Skeletal muscle tissue (tissue), 4 donors: ENCODE data around the gene PRDM5. TPM values are rescaled to one million over a fixed set of nuclear protein-coding genes. Genes with fewer than 3 reads are reported as not detected.
A peak's percentile ranks its signal among the peaks of the same experiment; 100 is the strongest.

Experiments
- H3K27ac ChIP-seq: one replicate; pipeline ENCODE4 v1.7.0; 2013; ENCODE audit warnings: mild to moderate bottlenecking, low read depth, low read length, inconsistent platforms
- H3K27me3 ChIP-seq, 3 donors: one replicate each; pipeline ENCODE4 v1.7.0; 2013; ENCODE audit warnings: low read length in 3 of 3; ENCODE audit not compliant: control insufficient read depth in 3 of 3, insufficient read depth in 3 of 3
- H3K36me3 ChIP-seq, 3 donors: one replicate each; pipeline ENCODE4 v1.7.0; 2013; ENCODE audit warnings: low read length in 3 of 3; ENCODE audit not compliant: control insufficient read depth in 3 of 3, insufficient read depth in 3 of 3
- H3K4me1 ChIP-seq, 3 donors: one replicate each; pipeline ENCODE4 v1.7.0; 2013; ENCODE audit warnings: low read length in 3 of 3, mild to moderate bottlenecking in 3 of 3; ENCODE audit not compliant: control insufficient read depth in 3 of 3, insufficient read depth in 3 of 3
- H3K4me3 ChIP-seq, 3 donors: one replicate each; pipeline ENCODE4 v1.7.0; 2013; ENCODE audit warnings: low read length in 3 of 3
- H3K9ac ChIP-seq, 3 donors: one replicate each; pipeline ENCODE4 v1.7.0; 2013; ENCODE audit warnings: low read length in 3 of 3, mild to moderate bottlenecking in 3 of 3, moderate library complexity in 2 of 3, low read depth in 1 of 3
- H3K9me3 ChIP-seq, 3 donors: one replicate each; pipeline ENCODE4 v1.7.0; 2013; ENCODE audit warnings: low read length in 3 of 3; ENCODE audit not compliant: control insufficient read depth in 3 of 3
- total RNA-seq: library from RNA; depleted of rRNA; stranded (reverse); fragments of >200 nt; gene quantifications from one replicate; pipeline ENCODE4 v1.2.3, GENCODE V29; 2014
- donor health status: Osteomylitis.

PRDM5 gene
- 61.1 TPM for total RNA-seq

- Histone ChIP-seq H3K4me3 (peak within 1 kb of the TSS; percentile 81 to 87 (median 81)), H3K9me3 (no peaks in the 10 kb centered on the region), H3K36me3 (no peaks in the 10 kb centered on the region), H3K27me3 (no peaks in the 10 kb centered on the region), H3K9ac (peak within 1 kb of the TSS; percentile 72 to 85 (median 81)), H3K4me1 (peaks cover 3 to 19% (median 13%) of the 10 kb centered on the region in 3 donors), H3K27ac (peak within 1 kb of the TSS; percentile 70)
These were observed at the start of gene PRDM5 for GRCh38 chr4:120922381-120923206. Gene PRDM5 (minus strand): TSS chr4:120922726. CDS start chr4:120922608, 118 bp downstream.

- H3K4me3 ChIP-seq, result no peak overlapping the region
- no peaks in the 10 kb centered on the region for H3K27me3 ChIP-seq
- no peaks in the 10 kb centered on the region for H3K9me3 ChIP-seq
- H3K4me1 ChIP-seq, result no peaks in the 10 kb centered on the region
- H3K9ac ChIP-seq, result no peak overlapping the region
- no peaks in the 10 kb centered on the region for H3K36me3 ChIP-seq
- H3K27ac ChIP-seq, result no peak overlapping the region
These were observed 49.4 kb upstream of the PRDM5 start for GRCh38 chr4:120971884-120972283.

GRCh38 chr4:120965938-120966337, 43.4 kb upstream of the PRDM5 start:
- H3K4me1 ChIP-seq, result no peaks in the 10 kb centered on the region
- no peak overlapping the region for H3K4me3 ChIP-seq
- H3K36me3 ChIP-seq, result no peaks in the 10 kb centered on the region
- H3K27me3 ChIP-seq, result no peaks in the 10 kb centered on the region
- H3K9ac ChIP-seq, result no peak overlapping the region
- no peaks in the 10 kb centered on the region for H3K9me3 ChIP-seq
- H3K27ac ChIP-seq, result no peak overlapping the region

- H3K4me3 ChIP-seq, result no peak overlapping the region
- no peaks in the 10 kb centered on the region for H3K9me3 ChIP-seq
- no peak overlapping the region for H3K27ac ChIP-seq
- H3K36me3 ChIP-seq, result no peaks in the 10 kb centered on the region
- no peaks in the 10 kb centered on the region for H3K4me1 ChIP-seq
- H3K9ac ChIP-seq, result no peak overlapping the region
- H3K27me3 ChIP-seq, result no peaks in the 10 kb centered on the region
These were observed 42.1 kb upstream of the PRDM5 start for GRCh38 chr4:120964596-120964995.

GRCh38 chr4:120963449-120963848, 40.9 kb upstream of the PRDM5 start:
- no peaks in the 10 kb centered on the region for H3K9me3 ChIP-seq
- H3K27ac ChIP-seq, result no peak overlapping the region
- H3K9ac ChIP-seq, result no peak overlapping the region
- no peaks in the 10 kb centered on the region for H3K36me3 ChIP-seq
- no peaks in the 10 kb centered on the region for H3K27me3 ChIP-seq
- no peaks in the 10 kb centered on the region for H3K4me1 ChIP-seq
- H3K4me3 ChIP-seq, result no peak overlapping the region

GRCh38 chr4:120960656-120961267, 38.2 kb upstream of the PRDM5 start:
- no peak overlapping the region for H3K27ac ChIP-seq
- no peak overlapping the region for H3K4me3 ChIP-seq
- no peaks in the 10 kb centered on the region for H3K27me3 ChIP-seq
- H3K9me3 ChIP-seq, result no peaks in the 10 kb centered on the region
- no peaks in the 10 kb centered on the region for H3K36me3 ChIP-seq
- no peak overlapping the region for H3K9ac ChIP-seq
- H3K4me1 ChIP-seq, result no peaks in the 10 kb centered on the region

GRCh38 chr4:120948382-120948781, 25.9 kb upstream of the PRDM5 start:
- Histone ChIP-seq H3K9me3 (peaks cover 0 to 3% (median under 1%) of the 10 kb centered on the region in 3 donors), H3K4me1 (no peaks in the 10 kb centered on the region), H3K27ac (no peak overlapping the region), H3K27me3 (no peaks in the 10 kb centered on the region), H3K9ac (no peak overlapping the region), H3K36me3 (no peaks in the 10 kb centered on the region), H3K4me3 (no peak overlapping the region)

- Histone ChIP-seq H3K9me3 (no peaks in the 10 kb centered on the region), H3K9ac (no peak overlapping the region), H3K36me3 (no peaks in the 10 kb centered on the region), H3K4me3 (no peak overlapping the region), H3K4me1 (no peaks in the 10 kb centered on the region), H3K27me3 (no peaks in the 10 kb centered on the region), H3K27ac (no peak overlapping the region)
These were observed 20.2 kb upstream of the PRDM5 start for GRCh38 chr4:120942776-120943175.

GRCh38 chr4:120940547-120940946, 18.0 kb upstream of the PRDM5 start:
- Histone ChIP-seq H3K4me3 (no peak overlapping the region), H3K9me3 (no peaks in the 10 kb centered on the region), H3K9ac (no peak overlapping the region), H3K27me3 (no peaks in the 10 kb centered on the region), H3K36me3 (no peaks in the 10 kb centered on the region), H3K4me1 (no peaks in the 10 kb centered on the region), H3K27ac (no peak overlapping the region)

GRCh38 chr4:120939693-120940092, 17.2 kb upstream of the PRDM5 start:
- Histone ChIP-seq H3K9ac (no peak overlapping the region), H3K36me3 (no peaks in the 10 kb centered on the region), H3K9me3 (no peaks in the 10 kb centered on the region), H3K27ac (no peak overlapping the region), H3K4me3 (no peak overlapping the region), H3K4me1 (no peaks in the 10 kb centered on the region), H3K27me3 (no peaks in the 10 kb centered on the region)
